ENCODE measurements around the gene STX1A.

DNA sequence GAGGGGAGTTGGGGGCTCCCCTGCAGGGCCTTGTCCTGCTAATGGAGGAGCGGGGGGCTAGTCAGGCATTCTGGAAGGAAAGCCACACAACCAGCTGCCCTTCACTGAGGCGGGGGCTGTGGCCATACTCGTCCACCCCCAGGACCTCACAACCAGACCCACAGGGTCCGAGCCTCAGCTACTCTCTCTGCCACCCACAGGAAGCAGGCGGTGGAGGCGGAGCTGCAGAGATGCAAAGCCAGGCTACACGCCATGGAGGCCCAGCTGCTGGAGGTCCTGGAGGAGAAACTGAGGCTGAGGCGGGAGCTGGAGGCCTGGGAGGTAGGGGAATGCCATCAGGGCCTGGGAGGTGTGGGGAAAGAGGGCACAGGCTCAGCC is 16.0 kb upstream of the STX1A start:
- TF ChIP-seq SMC3 (IDR thresholded peaks at IDR 0.05; ENCODE audit: low read length) (no peak), REST (IDR thresholded peaks at IDR 0.05; ENCODE audit: borderline replicate concordance in 1 of 2, low read depth in 1 of 2, low read length in 2 of 2) (no peak), MXD4 (CRISPR knock-in tag; IDR thresholded peaks at IDR 0.05) (no peak), POLR2A (IDR thresholded peaks at IDR 0.05; ENCODE audit: insufficient read depth in 1 of 2, low read depth in 2 of 2, low read length in 2 of 2) (no peak), IKZF4 (CRISPR knock-in tag; IDR thresholded peaks at IDR 0.05; ENCODE audit: borderline replicate concordance, low read depth, not compliant biosample characterization) (no peak), MAFK (conservative IDR thresholded peaks at IDR 0.05 in 1 of 2, IDR thresholded peaks at IDR 0.05 in 1 of 2; ENCODE audit: low read length in 2 of 2) (no peak), CC2D1A (CRISPR knock-in tag; IDR thresholded peaks at IDR 0.05) (no peak), ZNF280D (CRISPR knock-in tag; IDR thresholded peaks at IDR 0.05) (no peak), MIER2 (CRISPR knock-in tag; IDR thresholded peaks at IDR 0.05) (no peak), MTERF4 (CRISPR knock-in tag; IDR thresholded peaks at IDR 0.05) (no peak), CBX1 (IDR thresholded peaks at IDR 0.05; ENCODE audit: low read depth) (no peak), ZNF274 (CRISPR knock-in tag; IDR thresholded peaks at IDR 0.05) (no peak)
- TF ChIP-seq, protein P1, sequence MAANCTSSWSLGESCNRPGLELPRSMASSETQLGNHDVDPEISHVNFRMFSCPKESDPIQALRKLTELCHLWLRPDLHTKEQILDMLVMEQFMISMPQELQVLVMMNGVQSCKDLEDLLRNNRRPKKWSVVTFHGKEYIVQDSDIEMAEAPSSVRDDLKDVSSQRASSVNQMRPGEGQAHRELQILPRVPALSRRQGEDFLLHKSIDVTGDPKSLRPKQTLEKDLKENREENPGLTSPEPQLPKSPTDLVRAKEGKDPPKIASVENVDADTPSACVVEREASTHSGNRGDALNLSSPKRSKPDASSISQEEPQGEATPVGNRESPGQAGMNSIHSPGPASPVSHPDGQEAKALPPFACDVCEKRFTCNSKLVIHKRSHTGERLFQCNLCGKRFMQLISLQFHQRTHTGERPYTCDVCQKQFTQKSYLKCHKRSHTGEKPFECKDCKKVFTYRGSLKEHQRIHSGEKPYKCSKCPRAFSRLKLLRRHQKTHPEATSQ (CRISPR knock-in tag; IDR thresholded peaks at IDR 0.05; ENCODE audit: borderline replicate concordance), result no peak
- TF ChIP-seq, protein P2, sequence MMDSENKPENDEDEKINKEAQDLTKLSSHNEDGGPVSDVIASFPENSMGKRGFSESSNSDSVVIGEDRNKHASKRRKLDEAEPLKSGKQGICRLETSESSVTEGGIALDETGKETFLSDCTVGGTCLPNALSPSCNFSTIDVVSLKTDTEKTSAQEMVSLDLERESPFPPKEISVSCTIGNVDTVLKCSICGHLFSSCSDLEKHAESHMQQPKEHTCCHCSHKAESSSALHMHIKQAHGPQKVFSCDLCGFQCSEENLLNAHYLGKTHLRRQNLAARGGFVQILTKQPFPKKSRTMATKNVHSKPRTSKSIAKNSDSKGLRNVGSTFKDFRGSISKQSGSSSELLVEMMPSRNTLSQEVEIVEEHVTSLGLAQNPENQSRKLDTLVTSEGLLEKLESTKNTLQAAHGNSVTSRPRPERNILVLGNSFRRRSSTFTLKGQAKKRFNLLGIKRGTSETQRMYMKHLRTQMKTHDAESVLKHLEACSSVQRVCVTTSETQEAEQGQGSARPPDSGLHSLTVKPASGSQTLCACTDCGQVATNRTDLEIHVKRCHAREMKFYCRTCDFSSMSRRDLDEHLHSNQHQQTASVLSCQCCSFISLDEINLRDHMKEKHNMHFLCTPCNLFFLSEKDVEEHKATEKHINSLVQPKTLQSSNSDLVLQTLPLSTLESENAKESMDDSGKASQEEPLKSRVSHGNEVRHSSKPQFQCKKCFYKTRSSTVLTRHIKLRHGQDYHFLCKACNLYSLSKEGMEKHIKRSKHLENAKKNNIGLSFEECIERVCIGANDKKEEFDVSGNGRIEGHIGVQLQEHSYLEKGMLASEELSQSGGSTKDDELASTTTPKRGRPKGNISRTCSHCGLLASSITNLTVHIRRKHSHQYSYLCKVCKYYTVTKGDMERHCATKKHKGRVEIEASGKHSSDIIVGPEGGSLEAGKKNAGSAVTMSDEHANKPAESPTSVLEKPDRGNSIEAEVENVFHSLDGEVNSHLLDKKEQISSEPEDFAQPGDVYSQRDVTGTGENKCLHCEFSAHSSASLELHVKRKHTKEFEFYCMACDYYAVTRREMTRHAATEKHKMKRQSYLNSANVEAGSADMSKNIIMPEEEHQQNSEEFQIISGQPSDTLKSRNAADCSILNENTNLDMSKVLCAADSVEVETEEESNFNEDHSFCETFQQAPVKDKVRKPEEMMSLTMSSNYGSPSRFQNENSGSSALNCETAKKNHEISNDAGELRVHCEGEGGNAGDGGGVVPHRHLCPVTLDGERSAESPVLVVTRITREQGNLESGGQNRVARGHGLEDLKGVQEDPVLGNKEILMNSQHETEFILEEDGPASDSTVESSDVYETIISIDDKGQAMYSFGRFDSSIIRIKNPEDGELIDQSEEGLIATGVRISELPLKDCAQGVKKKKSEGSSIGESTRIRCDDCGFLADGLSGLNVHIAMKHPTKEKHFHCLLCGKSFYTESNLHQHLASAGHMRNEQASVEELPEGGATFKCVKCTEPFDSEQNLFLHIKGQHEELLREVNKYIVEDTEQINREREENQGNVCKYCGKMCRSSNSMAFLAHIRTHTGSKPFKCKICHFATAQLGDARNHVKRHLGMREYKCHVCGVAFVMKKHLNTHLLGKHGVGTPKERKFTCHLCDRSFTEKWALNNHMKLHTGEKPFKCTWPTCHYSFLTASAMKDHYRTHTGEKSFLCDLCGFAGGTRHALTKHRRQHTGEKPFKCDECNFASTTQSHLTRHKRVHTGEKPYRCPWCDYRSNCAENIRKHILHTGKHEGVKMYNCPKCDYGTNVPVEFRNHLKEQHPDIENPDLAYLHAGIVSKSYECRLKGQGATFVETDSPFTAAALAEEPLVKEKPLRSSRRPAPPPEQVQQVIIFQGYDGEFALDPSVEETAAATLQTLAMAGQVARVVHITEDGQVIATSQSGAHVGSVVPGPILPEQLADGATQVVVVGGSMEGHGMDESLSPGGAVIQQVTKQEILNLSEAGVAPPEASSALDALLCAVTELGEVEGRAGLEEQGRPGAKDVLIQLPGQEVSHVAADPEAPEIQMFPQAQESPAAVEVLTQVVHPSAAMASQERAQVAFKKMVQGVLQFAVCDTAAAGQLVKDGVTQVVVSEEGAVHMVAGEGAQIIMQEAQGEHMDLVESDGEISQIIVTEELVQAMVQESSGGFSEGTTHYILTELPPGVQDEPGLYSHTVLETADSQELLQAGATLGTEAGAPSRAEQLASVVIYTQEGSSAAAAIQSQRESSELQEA (CRISPR knock-in tag; IDR thresholded peaks at IDR 0.05; ENCODE audit: not compliant biosample characterization), result no peak
